Measurements from ENCODE around the gene RYK.
A peak's percentile ranks its signal among the peaks of the same experiment; 100 is the strongest.
"Not testable (repeated sequence)": the region's sequence is repeated elsewhere in the genome, so short reads cannot be mapped to it uniquely, and the experiment has no call there.

Gene RYK

GRCh38 chr3:134214239-134214638 is 36.4 kb downstream of the RYK start:
- DNase-seq, result no peak

- DNase-seq, result peak; percentile 87
These were observed 37.5 kb downstream of the RYK start for GRCh38 chr3:134212967-134213665.

GRCh38 chr3:134211797-134212196 is 38.9 kb downstream of the RYK start:
- no peak for DNase-seq

GRCh38 chr3:134205451-134205850 is 45.2 kb downstream of the RYK start:
- DNase-seq, result no peak

- no peak for DNase-seq
These were observed 49.2 kb downstream of the RYK start for GRCh38 chr3:134201201-134202130.

- not testable (repeated sequence) for DNase-seq
These were observed 50.8 kb downstream of the RYK start for GRCh38 chr3:134199880-134200279.

GRCh38 chr3:134199240-134199639 is 51.4 kb downstream of the RYK start:
- DNase-seq, result no peak

GRCh38 chr3:134198414-134198813 is 52.2 kb downstream of the RYK start:
- no peak for DNase-seq

- no peak for DNase-seq
These were observed 52.9 kb downstream of the RYK start for GRCh38 chr3:134197681-134198261.

- no peak for DNase-seq
These were observed 56.4 kb downstream of the RYK start for GRCh38 chr3:134194247-134194646.

- no peak for DNase-seq
These were observed 60.4 kb downstream of the RYK start for GRCh38 chr3:134190250-134190649.

GRCh38 chr3:134189849-134190248 is 60.8 kb downstream of the RYK start:
- DNase-seq, result no peak

- DNase-seq, result no peak
These were observed 64.3 kb downstream of the RYK start for GRCh38 chr3:134186391-134186790.

GRCh38 chr3:134180761-134181160 is 69.9 kb downstream of the RYK start:
- DNase-seq, result no peak

GRCh38 chr3:134179508-134179907 is 71.2 kb downstream of the RYK start:
- no peak for DNase-seq

GRCh38 chr3:134163096-134163495 is 87.6 kb downstream of the RYK start:
- DNase-seq, result no peak

- no peak for DNase-seq
These were observed 88.6 kb downstream of the RYK start for GRCh38 chr3:134161898-134162615.

- no peak for DNase-seq
These were observed 95.2 kb downstream of the RYK start for GRCh38 chr3:134155446-134155845.

- no peak for DNase-seq
These were observed 96.9 kb downstream of the RYK start for GRCh38 chr3:134153761-134154160.

- DNase-seq, result no peak
These were observed 100.2 kb downstream of the RYK start for GRCh38 chr3:134150476-134150875.

GRCh38 chr3:134149286-134149685 is 101.4 kb downstream of the RYK start:
- no peak for DNase-seq

- DNase-seq, result no peak
These were observed 102.1 kb downstream of the RYK start for GRCh38 chr3:134148534-134148933.

GRCh38 chr3:134147411-134147810 is 103.2 kb downstream of the RYK start:
- no peak for DNase-seq
